T-helper 1 cell treated with Interleukin-12 subunit alpha and Interleukin-12 subunit beta and Interleukin-4 antibody, amounts not matched to agents 30 ng/mL and 1 ng/mL, for 36 hours (primary cell): Measurements from ENCODE around the gene C16orf54. TPM values are rescaled to one million over a fixed set of nuclear protein-coding genes. Genes with fewer than 3 reads are reported as not detected.
"Not testable (repeated sequence)": the region's sequence is repeated elsewhere in the genome, so short reads cannot be mapped to it uniquely, and the experiment has no call there.

Experiments
- intact Hi-C: fragments of 100-400 bp; cut with micrococcal nuclease; formaldehyde crosslinking; loops from one replicate; pipeline ENCODE4 v1.15.1; 2024
- total RNA-seq: library from RNA; stranded (reverse); gene quantifications from 2 replicates; pipeline ENCODE4 v1.2.3, GENCODE V29; 2022

The C16orf54 gene
- total RNA-seq, 1 donor from 2014 or later, result 65.2 TPM

DNA sequence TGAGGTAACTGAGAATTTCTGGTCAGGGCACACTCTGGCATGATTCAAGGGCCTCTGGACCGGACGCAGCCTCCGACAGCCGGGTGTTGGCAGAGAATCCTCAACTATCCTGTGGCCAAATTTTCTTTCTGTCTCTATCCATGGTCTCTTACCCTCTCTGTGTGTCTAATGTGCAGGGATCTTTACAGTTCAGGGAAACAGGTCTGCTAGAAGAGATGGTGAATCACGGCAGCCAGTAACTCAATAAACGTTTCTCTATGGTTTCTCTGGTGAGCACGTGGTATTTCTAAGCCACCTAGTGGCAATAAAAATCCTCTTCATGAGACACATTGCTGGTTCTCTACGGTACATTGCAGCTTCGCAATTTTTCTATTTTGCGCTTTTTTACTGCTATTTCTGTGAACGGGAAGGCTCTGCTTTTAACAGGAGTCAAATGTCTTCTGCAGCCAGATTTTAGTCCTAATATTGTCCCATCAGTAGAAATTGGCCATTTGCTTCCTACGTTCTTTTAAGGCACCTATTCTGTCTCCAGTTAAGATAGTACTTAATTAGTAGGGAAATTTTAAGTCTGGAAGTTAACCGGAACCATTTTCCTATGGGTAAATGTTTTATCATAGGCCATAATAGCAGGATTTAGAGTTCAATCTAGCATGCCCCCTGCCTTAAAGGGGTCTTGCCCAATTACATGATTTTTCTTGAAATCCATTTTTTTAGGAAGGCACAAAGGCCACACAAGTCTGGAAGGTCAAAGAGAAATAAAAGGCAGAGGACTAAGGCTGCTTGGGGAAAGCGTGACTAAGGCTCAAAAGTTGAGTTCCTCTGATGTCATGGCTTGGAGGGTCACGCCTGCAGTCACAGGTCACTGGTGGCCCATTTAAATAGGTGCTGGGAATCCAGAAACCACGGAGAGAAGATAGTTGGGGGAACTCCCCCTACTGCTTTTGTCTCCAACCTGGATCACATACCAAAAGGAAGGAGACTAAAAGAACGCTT lies 35.3 kb downstream of the C16orf54 start:
- intact Hi-C loops, result loop anchor here (1.0 to 2.0 kb wide), 3 partner anchors 8 to 95 kb away; no protein-coding TSS in a partner anchor

DNA sequence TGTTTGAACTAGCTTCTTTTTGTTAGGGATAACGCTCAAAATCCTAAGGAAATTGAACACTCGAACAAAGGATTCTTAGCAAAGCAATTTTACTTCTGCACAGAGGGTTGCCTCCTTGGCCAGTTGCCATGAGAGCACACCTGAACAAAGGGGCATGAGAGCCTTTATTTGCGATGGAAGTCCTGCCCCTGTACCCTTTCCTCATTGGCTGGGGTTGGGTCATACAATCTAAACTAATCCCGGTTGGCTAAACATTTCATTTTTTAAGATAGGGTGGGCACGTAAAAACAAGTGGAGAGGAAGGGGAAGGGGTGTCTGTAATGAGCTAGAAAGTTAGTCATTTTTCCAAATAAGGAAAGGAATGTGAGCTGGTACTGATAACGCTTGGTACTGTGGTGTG lies 36.1 kb downstream of the C16orf54 start:
- intact Hi-C loops, result loop anchor here (1.0 to 2.0 kb wide), 3 partner anchors 7 to 96 kb away; no protein-coding TSS in a partner anchor

DNA sequence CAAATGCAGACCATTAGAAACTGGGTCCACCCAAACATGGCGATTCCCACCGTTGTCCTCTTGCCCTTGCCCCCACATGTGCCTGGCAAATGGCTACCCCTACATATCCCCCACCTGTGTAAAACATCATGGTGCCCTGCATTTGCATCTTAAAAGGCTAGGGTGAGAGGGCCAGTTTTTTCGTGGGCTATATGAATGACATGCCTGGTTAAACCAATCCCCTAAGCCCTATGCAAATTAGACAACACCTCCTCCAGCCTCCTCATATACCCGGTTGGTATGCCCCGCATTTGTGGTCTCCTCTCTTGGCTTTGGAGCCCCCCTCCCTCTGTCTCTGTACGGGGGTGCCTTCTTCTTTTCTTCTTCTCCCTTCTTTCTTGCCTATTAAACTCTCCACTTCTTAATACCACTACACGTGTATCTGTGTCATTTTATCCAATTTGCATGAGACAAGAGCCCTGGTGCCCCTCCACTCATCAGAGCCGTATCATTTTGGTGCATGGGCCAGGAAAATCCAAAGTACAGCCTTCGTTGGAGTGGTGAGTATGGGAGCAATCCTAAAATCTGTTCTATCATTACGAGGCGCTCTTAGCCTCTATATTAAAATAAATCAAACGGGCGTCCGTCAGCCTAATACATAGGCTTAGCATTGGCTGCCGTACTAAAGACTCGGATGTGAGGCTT lies 36.7 kb downstream of the C16orf54 start:
- intact Hi-C loops, result no loop called here

DNA sequence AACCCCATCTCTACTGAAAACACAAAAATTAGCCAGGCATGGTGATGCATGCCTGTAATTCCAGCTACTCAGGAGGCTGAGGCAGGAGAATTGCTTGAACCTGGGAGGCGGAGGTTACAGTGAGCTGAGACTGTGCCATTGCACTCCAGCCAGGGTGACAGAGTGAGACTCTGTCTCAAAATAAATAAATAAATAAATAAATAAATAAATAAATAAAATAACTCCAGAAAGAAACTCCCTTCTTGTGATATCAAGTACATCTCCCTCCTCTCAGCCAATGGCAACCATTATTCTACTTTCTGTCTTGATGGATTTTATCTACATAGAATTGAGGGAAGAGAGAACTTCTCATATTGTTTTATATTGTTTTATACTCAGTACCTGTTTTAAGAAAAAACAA lies 38.6 kb downstream of the C16orf54 start:
- intact Hi-C loops, result not testable (repeated sequence)

DNA sequence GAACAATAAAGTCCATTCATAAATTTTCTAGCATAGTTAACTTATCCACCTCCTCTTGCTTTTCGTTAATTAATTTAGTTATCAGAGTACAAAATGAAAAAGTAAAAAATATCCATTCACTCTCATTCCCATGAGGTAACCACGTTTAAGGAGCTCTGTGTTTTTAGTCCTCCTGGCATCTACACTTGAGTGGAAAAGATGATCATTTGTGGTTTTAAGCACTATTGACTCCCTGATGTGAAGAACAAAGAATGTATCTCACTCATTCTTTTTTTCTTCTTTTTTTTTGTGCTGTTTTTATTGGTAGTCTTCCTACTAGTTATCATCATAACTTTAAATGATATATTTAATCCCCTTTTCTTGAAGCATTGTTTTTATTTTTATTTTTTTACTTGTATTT lies 40.8 kb downstream of the C16orf54 start:
- intact Hi-C loops, result no loop called here

DNA sequence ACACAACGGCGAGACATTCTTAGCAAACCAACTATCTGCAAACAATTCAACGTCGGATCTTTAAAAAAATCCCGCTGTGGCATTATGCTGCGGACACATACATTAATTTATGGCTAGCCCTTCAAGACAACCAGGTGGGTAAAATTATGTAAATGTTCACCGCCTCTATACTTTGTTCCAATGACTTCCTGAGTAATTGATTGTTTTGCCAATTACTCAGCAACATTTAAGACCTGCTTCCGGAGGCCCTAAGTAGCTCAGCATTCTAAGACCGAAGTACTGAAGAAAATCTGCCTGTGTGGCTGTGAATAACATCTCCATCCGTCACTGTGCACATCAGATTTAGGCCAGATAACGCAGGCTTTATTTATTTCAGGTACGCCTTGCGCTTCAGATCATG lies 43.5 kb downstream of the C16orf54 start:
- intact Hi-C loops, result loop anchor here (1.0 to 2.0 kb wide), 6 partner anchors 8 to 161 kb away; partner anchors contain the start of genes CDIPT and KIF22

DNA sequence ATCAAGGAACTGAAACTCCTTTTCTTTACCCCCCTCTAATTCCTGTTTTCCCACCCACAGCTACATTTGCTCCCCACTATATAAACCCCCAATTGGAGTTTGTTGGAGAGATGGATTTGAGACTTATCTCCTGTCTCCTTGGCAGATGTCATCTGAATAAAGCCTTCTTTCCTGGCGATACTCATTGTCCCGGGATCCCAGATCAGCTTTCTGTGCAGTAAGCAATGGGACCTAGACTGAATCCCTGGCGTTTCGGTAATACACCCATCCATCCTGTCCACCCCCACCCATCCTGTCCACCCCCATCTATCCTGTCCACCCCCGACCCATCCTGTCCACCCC lies 44.6 kb downstream of the C16orf54 start:
- intact Hi-C loops, result loop anchor here (2.0 kb wide), 1 partner anchor 46 kb away; no protein-coding TSS in a partner anchor

DNA sequence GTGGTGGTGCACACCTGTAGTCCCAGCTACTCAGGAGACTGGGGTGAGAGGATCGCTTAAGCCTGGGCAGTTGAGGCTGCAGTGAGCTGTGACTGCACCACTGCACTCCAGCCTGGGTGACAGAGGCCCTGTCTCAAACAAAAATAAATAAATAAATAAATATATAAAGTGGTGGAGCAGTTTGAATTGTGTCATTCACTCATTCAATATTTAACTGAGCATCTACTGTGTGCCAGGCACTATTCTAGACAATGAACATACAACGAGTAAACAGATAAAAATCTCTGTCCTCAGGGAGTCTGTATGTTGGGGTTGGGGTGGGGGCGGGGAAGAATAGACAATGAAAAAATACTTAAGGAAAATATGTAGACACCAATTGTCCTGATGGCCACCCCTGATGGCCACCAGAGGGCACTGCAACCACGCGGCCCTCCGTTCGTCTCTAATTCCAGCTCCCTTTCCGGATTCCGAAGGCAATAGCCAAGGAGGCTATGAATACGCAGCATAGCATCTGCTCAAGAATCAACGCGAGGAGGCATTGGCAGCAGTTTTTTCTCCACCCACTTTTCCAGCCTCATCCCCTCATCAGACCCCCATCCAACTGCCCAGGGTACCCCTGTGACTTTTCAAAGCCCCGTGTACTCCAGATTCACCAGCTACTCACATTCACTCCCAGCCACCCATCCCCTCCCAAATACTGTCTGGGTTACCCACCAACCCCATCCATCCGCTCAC lies 45.4 kb downstream of the C16orf54 start:
- intact Hi-C loops, result loop anchor here (1.0 to 2.0 kb wide), 6 partner anchors 46 to 321 kb away; partner anchors contain the start of genes INO80E and PAGR1

DNA sequence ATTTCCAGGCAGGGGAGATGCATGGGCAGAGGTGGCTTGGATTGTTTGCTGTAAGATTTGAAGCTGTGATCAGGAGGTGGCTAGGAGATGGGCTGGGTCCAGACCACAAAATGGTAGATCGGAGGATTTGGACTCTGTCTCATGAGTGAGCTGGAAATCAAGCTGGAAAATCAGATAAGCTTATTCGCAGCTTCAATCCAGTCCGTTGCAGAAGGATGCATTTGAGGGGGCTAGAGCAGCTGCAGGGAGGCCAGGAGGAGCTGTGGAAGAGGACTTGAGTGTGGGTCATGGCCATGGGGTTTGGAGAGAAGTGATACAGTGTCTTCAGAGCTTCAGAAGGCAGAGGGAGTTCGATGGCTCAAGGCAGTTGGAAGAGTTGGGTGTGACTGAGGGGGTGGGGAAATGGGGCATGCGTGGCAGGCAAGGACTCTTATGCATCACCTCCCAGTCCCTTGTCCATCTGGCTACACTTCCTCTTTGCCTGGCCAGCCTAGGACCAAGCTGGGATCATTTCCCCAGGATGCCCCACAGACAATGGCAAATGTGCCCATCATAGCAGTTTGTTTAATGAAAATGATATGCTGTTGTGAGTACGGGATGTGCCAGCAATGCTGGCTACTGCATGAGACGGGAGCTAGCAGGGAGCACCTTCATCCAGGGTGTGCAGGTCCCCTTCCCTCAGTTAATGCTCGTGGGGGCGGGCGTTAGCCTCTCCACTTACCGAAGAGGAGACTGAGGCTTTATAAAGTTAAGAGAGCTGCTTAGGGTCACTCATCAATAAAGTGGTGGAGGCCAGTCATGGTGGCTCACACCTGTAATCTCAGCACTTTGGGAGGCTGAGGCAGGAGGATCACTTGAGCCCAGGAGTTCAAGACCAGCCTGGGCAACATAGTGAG lies 46.2 kb downstream of the C16orf54 start:
- intact Hi-C loops, result loop anchor here (1.0 to 2.0 kb wide), 6 partner anchors 47 to 322 kb away; partner anchors contain the start of genes INO80E and PAGR1

DNA sequence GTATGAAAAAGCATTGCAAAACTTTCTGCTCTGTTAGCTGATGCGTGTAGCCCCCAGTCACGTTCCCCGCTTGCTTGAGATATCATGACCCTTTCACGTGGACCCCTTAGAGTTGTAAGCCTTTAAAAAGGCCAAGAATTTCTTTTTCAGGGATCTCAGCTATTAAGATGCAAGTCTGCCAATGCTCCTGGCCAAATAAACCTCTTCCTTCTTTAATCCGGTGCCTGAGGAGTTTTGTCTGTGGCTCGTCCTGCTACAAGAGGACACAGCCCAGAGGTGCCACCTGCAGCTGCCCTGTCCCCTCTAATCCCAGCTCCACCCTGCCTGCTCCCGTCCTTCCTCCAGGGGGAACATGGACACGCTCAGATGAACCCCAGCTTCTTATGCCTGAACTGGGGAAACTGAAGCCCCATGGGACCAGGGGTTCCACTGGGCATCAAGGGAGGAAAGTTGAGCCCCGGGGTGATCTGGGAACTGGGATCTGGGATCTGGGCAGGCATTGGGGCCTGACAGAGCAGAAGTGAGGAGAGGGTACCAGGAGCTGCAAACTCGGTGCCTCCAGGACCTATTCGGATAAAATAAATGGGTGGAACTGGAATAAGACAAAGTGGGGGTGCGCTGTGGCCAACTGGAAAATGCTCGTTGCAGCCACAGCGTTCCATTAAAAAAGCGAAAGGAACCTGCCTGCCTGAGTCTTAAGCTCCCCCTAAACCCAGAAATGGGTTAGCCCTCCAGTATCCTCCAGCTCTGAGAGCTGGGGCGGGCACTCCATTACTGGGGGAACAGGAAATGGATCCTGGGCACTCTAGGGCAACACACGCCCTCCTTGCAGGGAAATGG lies 47.1 kb downstream of the C16orf54 start:
- intact Hi-C loops, result no loop called here

DNA sequence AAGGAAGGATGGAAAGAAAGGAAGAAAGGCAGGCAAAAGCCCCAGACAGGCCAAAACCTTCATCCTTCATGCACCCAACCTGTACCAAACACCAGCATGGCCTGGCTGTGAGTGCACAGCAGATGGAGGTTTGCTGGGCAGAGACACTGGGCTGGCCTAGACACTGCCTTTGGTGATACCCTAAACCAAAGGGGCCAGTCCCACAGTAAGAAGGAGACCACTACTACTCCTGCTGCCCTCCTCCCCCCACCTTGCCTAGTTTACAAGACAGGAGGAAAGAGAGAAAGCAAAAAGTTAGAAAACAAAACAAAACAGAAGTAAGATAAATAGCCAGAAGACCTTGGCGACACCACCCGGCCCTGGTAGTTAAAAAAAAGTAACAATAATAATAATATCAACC lies 47.7 kb downstream of the C16orf54 start:
- intact Hi-C loops, result no loop called here

DNA sequence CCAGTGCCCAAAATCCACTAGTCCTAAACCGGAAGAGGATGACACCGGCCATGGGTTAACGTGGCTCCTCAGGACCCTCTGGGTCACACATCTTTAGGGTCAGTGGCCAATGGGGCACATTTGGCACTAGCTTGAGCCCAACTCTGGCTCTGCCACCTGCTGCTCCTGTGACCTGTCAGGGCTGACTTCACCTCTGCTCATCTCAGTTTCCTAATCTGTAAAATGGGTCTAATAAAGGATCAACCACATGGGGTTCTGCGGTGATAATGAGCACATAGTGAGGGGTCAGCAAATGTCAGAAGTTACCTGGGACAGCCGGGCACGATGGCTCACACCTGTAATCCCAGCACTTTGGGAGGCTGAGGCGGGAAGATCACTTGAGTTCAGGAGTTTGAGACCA lies 48.4 kb downstream of the C16orf54 start:
- intact Hi-C loops, result no loop called here

DNA sequence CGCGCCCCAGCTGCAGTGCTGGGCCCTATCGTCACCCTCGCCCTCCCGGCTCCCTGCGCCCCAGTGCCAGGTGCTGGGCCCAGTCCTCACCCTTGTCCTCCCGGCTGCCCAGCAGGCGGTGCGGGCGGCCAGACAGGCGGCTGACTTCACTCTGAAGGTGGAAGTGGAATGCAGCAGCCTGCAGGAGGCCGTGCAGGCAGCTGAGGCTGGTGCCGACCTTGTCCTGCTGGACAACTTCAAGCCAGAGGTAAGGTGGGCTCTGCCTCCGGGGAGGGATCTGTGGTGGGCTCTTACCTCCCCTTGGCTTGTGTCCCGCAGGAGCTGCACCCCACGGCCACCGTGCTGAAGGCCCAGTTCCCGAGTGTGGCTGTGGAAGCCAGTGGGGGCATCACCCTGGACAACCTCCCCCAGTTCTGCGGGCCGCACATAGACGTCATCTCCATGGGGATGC lies 48.9 kb downstream of the C16orf54 start:
- intact Hi-C loops, result no loop called here

DNA sequence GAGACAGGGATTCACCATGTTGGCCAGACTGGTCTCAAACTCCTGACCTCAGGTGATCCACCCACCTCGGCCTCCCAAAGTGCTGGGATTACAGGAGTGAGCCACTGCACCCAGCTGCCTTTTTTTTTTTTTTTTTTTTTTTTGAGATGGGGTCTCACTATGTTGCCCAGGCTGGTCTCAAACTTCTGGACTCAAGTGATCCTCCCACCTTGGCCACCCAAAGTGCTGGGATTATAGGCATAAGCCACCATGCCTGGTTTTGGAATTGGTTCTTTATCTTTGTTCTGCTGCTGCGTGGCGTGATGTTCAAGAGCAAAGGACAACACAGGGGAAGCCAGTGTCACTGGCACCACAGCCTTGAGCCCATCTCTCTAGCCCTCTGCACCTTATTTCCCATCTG lies 50.1 kb downstream of the C16orf54 start:
- intact Hi-C loops, result not testable (repeated sequence)

DNA sequence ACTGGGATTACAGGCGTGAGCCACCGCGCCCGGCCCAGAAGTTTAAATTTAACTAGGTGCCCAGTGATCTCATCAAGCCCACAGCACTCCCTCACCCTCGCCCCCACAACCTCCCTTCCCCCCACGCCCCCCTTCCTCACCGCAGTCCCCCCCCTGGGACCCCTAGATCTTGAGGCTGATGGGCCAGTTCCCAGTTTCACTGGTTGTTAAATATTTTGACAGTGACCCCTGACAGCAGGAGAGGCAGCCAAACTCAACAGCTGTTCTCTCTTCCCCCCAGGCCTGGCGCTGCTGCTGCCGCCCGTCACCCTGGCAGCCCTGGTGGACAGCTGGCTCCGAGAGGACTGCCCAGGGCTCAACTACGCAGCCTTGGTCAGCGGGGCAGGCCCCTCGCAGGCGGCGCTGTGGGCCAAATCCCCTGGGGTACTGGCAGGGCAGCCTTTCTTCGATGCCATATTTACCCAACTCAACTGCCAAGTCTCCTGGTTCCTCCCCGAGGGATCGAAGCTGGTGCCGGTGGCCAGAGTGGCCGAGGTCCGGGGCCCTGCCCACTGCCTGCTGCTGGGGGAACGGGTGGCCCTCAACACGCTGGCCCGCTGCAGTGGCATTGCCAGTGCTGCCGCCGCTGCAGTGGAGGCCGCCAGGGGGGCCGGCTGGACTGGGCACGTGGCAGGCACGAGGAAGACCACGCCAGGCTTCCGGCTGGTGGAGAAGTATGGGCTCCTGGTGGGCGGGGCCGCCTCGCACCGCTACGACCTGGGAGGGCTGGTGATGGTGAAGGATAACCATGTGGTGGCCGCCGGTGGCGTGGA lies 51.2 kb downstream of the C16orf54 start:
- intact Hi-C loops, result no loop called here

DNA sequence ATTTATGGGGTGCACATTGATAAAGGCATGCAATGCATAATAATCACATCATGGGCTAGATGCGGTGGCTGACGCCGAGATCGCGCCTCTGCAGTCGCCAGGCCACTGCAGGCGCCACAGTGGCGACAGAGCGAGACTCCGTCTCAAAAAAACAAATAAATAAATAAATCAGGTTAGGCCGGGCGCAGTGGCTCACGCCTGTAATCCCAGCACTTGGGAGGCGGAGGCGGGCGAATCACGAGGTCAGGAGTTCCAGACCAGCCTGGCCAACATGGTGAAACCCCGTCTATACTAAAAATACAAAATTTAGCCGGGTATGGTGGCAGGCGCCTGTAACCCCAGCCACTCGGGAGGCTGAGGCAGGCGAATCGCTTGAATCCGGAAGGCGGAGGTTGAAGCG lies 53.2 kb downstream of the C16orf54 start:
- intact Hi-C loops, result loop anchor here (2.0 kb wide), 2 partner anchors 156 to 328 kb away; no protein-coding TSS in a partner anchor
